Measurements from ENCODE around the gene C14orf132.

- TF ChIP-seq CTCF (IDR thresholded peaks at IDR 0.05; ENCODE audit: insufficient read depth, low read depth, low read length) (no peak), EZH2 (IDR thresholded peaks at IDR 0.05; ENCODE audit: insufficient read depth, low read length) (no peak)
Observed at GRCh38 chr14:96011131-96011530, 28.0 kb upstream of the C14orf132 start.

All from astrocyte (in vitro differentiated cells and primary cell).